Naive thymus-derived CD8-positive, alpha-beta T cell (primary cell): Measurements from ENCODE around the gene TSPAN5. TPM values are rescaled to one million over a fixed set of nuclear protein-coding genes. Genes with fewer than 3 reads are reported as not detected.

ENCODE experiments used
- ATAC-seq, 2 donors: fragments of 150-1000 bp; cut with Tn5 transposase in 1 of 2; sonication (Bioruptor Pico), chemical (Tn5 transposase) in 1 of 2; 1 replicate in 1 of 2; 2 replicates in 1 of 2; pipeline ENCODE4 v1.10.0; 2021; ENCODE audit warnings: mild to moderate bottlenecking in 2 of 2, moderate library complexity in 2 of 2
- POLR2A ChIA-PET: fragments of 350-600 bp; sonication (Branson Sonifier 250); formaldehyde crosslinking; loops from one replicate; lab custom pipeline; 2021; ENCODE audit warnings: antibody characterized with exemption; lab: Charles Lee
- DNase-seq, 10 donors: peaks; one replicate each; pipeline versions ENCODE4 v3.0.0 to v3.0.0-alpha.2; 2020 to 2022
- H3K27ac Mint-ChIP-seq, 10 donors: one replicate each; pipeline ENCODE4 v1.8.0; 2020 to 2022; ENCODE audit warnings: mild to moderate bottlenecking in 10 of 10, mixed read lengths in 10 of 10, moderate library complexity in 4 of 10, inconsistent platforms in 1 of 10
- H3K27me3 Mint-ChIP-seq, 5 donors: one replicate each; pipeline ENCODE4 v1.8.0; 2021 to 2022; ENCODE audit warnings: mixed read lengths in 5 of 5
- H3K36me3 Mint-ChIP-seq, 3 donors: one replicate each; pipeline ENCODE4 v1.8.0; 2020 to 2022; ENCODE audit warnings: mixed read lengths in 3 of 3, mild to moderate bottlenecking in 2 of 3, inconsistent platforms in 1 of 3
- H3K4me1 Mint-ChIP-seq, 4 donors: one replicate each; pipeline ENCODE4 v1.8.0; 2021 to 2022; ENCODE audit warnings: mixed read lengths in 4 of 4
- H3K4me3 Mint-ChIP-seq, 10 donors: one replicate each; pipeline ENCODE4 v1.8.0; 2020 to 2022; ENCODE audit warnings: mild to moderate bottlenecking in 10 of 10, mixed read lengths in 10 of 10, moderate library complexity in 6 of 10, inconsistent platforms in 1 of 10
- H3K9me3 Mint-ChIP-seq, 9 donors: one replicate each; pipeline ENCODE4 v1.8.0; 2020 to 2022; ENCODE audit warnings: mixed read lengths in 9 of 9, mild to moderate bottlenecking in 3 of 9, inconsistent platforms in 1 of 9, moderate library complexity in 1 of 9
- polyA plus RNA-seq, 3 donors: library from polyadenylated mRNA; unstranded; fragments of 300-500 nt; fragmentation: Illumina TruSeq; gene quantifications; one replicate each; pipeline ENCODE4 v1.2.3, GENCODE V29; 2021
- total RNA-seq, 8 experiments: library from RNA in 2 of 8; stranded (reverse) in 2 of 8; gene quantifications; one replicate each; pipeline ENCODE4 v1.2.3 and lab custom pipeline; 2021 to 2026

The TSPAN5 gene
- total and polyA plus RNA-seq, 5 experiments from 2014 or later, result 5.0 to 13.9 (median 5.9) TPM

DNA sequence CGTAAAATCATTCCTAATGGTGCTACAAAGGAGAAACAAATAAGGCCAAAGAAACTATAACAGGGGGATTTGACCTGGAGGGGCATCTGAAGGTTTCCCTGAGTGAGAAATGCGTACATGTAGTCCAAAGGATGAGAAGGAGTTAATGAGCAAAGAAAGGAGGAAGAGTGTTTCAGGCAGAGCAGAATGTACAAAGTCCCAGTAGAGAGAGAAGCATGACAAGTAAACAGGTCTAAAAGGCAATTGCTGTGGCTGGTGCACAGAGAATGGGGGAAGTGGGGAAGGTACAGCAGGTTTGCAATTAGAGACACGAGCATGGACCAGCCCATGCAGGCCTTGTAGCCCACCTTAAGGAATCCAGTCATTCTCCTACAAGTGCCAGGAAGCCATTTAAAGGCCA is 145.5 kb downstream of the TSPAN5 start:
- Mint-ChIP-seq H3K4me1 (peaks cover 10 to 34% (median 18%) of the 10 kb centered on the region in 4 donors), H3K27ac (peak overlapping the region in 2 of 10 donors; percentile 0 to 45), H3K27me3 (no peaks in the 10 kb centered on the region), H3K36me3 (peaks cover 0 to 11% (median 9%) of the 10 kb centered on the region in 3 donors), H3K4me3 (no peak overlapping the region), H3K9me3 (peaks cover 0 to 9% (median 0%) of the 10 kb centered on the region in 9 donors)
- ATAC-seq, result no peak
- no peak for DNase-seq
- POLR2A ChIA-PET, result no interaction called here

DNA sequence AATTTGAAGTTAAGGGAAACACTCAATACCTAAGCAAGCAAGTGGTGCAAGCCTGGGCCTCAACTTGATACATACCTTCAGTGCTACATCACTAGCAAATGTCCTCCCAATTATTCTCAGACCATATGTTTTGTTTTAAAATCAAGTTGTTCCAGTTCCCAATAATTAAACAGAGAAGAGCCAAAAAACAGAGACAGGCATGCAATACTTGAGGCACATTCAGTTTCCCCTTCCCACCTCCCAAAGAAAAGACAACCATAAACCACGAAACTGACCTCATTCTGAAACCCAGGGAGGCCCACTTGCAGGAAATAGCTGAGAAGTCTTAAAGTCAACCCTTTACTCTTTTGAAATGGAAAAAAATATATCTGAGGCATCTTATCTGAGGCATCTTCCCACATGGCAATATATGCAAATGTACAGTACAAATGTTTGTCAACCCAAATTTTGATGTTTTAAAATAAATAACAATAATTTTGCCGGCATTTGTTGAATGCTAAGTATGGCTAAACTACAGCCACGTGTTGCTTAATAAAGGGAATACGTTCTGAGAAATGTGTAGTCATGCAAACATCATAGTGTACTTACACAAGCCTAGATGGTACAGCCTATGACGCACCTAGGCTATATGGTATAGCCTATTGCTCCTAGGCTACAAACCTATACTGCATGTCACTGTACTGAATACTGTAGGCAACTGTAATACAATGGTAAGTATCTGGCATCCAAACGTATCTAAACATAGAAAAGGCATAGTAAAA is 147.5 kb downstream of the TSPAN5 start:
- H3K4me1 Mint-ChIP-seq, result peaks cover 10 to 32% (median 17%) of the 10 kb centered on the region in 4 donors
- H3K4me3 Mint-ChIP-seq, result no peak overlapping the region
- no peaks in the 10 kb centered on the region for H3K27me3 Mint-ChIP-seq
- peaks cover 0 to under 1% (median 0%) of the 10 kb centered on the region in 9 donors for H3K9me3 Mint-ChIP-seq
- DNase-seq (no peak), ATAC-seq (no peak)
- no peak overlapping the region for H3K27ac Mint-ChIP-seq
- H3K36me3 Mint-ChIP-seq, result peaks cover 0 to 1% (median 0%) of the 10 kb centered on the region in 3 donors
- POLR2A ChIA-PET, result no interaction called here

DNA sequence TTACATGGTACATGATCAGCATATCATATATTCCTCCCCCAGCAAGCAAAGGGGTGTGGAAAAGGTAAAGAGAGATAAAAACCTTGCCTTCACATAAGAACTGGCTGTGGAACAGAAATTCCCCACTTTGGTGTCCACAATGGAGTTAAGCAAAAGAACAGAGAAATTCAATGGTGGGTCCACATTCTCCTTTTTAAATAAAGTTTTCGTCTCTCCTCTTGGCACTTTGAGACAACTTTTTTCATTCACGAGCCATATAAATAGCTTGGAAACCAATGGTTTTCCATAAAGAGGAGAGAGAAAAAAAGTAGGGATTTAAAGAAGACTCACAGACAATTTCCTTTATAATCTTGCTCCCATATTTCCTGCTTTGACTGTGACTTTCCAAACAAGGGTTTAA is 148.1 kb downstream of the TSPAN5 start:
- H3K36me3 Mint-ChIP-seq, result peaks cover 0 to 2% (median 1%) of the 10 kb centered on the region in 3 donors
- no peaks in the 10 kb centered on the region for H3K9me3 Mint-ChIP-seq
- ATAC-seq (no peak), DNase-seq (no peak)
- no peak overlapping the region for H3K4me3 Mint-ChIP-seq
- no peaks in the 10 kb centered on the region for H3K27me3 Mint-ChIP-seq
- peak overlapping the region in 1 of 10 donors; percentile 7 for H3K27ac Mint-ChIP-seq
- H3K4me1 Mint-ChIP-seq, result peaks cover 10 to 26% (median 14%) of the 10 kb centered on the region in 4 donors
- POLR2A ChIA-PET, result no interaction called here

DNA sequence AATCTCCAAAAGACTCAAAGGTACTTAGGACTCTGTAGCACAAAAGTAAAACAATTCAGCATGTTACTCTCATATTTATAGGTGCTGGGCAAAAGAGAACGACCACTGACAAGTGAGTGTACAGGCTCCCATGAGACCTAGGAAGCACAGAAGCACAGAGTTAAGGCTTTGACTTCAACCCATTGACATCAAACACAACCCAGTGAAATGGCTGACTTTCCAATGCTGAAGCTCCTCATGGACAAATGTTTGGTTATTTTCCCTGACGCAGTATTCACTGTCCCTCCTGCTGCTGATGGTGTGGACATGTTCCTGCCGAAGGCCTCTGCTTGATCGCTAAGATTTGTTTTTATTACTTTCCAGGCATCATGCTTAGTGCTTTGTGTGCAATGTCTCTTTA is 148.7 kb downstream of the TSPAN5 start:
- H3K36me3 Mint-ChIP-seq, result peaks cover 2 to 6% (median 4%) of the 10 kb centered on the region in 3 donors
- H3K9me3 Mint-ChIP-seq, result no peaks in the 10 kb centered on the region
- no peak for DNase-seq
- no peak for ATAC-seq
- no peak overlapping the region for H3K4me3 Mint-ChIP-seq
- POLR2A ChIA-PET, result no interaction called here
- H3K27ac Mint-ChIP-seq, result peak overlapping the region in 1 of 10 donors; percentile 7
- H3K27me3 Mint-ChIP-seq, result no peaks in the 10 kb centered on the region
- H3K4me1 Mint-ChIP-seq, result peaks cover 9 to 20% (median 13%) of the 10 kb centered on the region in 4 donors

DNA sequence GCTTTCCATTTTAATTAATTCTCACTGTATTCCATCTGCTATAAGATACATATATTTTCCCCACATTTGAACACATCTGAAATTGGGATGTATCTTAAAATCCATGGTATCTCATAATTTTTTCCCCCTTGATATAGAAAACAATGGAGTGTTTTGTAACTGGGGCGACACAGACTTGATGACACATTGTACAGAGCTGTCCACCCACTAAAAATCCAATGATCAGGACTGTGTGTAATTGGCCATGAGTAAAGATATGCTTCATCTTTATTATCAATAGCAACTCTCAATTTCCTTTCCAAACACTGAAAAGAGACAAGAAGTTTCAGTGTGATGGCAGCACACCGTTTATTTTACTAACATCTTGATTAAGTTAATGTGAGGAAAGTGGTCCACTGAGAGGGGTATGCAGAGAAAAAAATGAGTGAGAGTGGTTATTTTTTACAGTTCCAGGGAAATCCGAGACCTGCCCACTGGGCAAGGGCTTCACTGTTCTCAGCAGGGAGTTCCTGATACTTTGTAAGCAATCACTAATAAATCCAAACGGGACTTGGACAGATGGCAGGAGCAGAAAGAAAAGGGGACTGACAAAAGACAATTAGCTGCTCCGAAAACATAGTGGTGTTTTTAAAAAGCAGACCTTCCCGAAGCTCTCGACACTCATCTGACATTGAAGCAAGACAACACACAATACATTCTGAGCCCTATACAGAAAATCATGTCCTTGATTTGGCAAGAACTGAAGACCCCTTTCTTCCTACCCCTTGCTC is 149.4 kb downstream of the TSPAN5 start:
- Mint-ChIP-seq H3K27ac (peak overlapping the region in 1 of 10 donors; percentile 7), H3K36me3 (peaks cover 2 to 6% (median 4%) of the 10 kb centered on the region in 3 donors), H3K27me3 (no peaks in the 10 kb centered on the region), H3K9me3 (no peaks in the 10 kb centered on the region), H3K4me1 (peaks cover 9 to 16% (median 13%) of the 10 kb centered on the region in 4 donors), H3K4me3 (no peak overlapping the region)
- DNase-seq, result no peak
- POLR2A ChIA-PET, result no interaction called here
- no peak for ATAC-seq

DNA sequence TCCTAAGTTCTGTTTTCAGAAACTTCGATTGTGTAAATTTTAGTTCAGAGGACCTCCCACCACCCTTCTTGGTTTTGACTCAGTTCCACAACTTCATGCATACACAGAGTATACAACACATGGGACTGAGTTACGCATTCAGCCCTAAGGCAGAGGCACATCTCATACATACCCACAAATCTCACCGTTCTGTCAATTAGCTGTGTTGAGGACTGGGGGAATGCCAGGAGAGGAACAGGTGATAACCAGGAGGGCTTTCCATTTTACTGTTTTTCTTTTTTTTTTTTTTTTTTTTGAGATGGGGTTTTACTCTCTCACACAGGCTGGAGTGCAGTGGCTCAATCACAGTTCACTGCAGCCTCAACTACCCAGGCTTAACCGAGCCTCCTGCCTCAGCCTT is 150.2 kb downstream of the TSPAN5 start:
- DNase-seq, result no peak
- H3K4me3 Mint-ChIP-seq, result no peak overlapping the region
- peaks cover 2 to 6% (median 6%) of the 10 kb centered on the region in 3 donors for H3K36me3 Mint-ChIP-seq
- ATAC-seq, result no peak
- H3K27me3 Mint-ChIP-seq, result no peaks in the 10 kb centered on the region
- POLR2A ChIA-PET, result no interaction called here
- H3K9me3 Mint-ChIP-seq, result no peaks in the 10 kb centered on the region
- H3K27ac Mint-ChIP-seq, result no peak overlapping the region
- H3K4me1 Mint-ChIP-seq, result peaks cover 9 to 15% (median 12%) of the 10 kb centered on the region in 4 donors

DNA sequence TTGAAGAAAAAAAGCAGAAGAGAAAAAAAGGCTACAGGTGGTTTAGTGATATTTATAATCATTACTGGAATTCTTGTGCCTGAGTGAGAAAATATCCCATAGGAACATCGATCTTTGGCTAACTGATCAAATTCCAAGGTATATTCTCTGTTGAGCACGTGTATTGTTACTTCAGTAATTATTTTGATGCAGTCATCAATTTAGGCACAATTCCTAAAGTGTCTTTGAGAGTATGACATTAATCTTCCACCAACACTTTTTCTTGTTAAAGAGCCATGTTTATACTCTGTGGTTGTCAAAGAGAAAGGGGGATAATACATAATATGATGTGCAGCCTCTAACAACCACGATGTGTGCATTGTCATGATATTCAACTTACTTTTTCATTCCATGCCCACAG is 151.1 kb downstream of the TSPAN5 start:
- peaks cover 8 to 9% (median 8%) of the 10 kb centered on the region in 4 donors for H3K4me1 Mint-ChIP-seq
- POLR2A ChIA-PET, result no interaction called here
- no peak overlapping the region for H3K4me3 Mint-ChIP-seq
- H3K27me3 Mint-ChIP-seq, result no peaks in the 10 kb centered on the region
- no peak for DNase-seq
- ATAC-seq, result no peak
- H3K9me3 Mint-ChIP-seq, result no peaks in the 10 kb centered on the region
- no peak overlapping the region for H3K27ac Mint-ChIP-seq
- peaks cover 6 to 9% (median 6%) of the 10 kb centered on the region in 3 donors for H3K36me3 Mint-ChIP-seq

DNA sequence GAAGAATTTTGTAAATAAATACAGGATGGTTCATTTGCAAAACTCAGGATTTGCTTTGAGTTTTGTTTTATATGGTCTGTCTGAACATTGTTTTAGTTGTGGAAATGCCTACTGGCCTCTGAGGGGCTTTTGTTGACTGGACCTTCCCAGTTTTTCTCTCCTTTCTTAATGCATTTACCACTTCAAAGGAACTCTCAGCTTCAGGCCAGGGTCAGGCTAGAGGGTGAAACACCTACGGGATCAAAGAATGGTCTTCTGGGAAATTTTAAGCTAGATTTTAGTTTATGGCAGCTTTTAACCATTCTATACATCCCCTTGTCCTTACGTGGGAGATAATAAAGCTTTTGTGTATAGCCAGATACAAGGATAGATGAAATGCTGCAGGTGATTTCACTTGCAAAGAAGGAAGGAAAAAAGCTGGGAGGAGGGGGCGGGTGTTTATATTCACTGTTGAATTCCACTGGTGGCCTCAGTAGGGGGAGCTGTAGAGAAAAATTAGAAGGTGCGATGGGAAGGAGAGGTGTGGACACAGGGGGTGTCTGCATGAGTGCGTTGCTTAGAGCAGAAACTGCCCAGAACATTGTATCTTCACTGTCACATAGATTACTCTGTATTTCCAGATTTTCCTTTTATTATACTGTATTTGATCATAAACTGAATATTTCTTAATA is 151.8 kb downstream of the TSPAN5 start:
- ATAC-seq, result no peak
- no peak for DNase-seq
- Mint-ChIP-seq H3K36me3 (peaks cover 6 to 9% (median 6%) of the 10 kb centered on the region in 3 donors), H3K9me3 (peaks cover 0 to 3% (median 0%) of the 10 kb centered on the region in 9 donors), H3K4me3 (no peak overlapping the region), H3K4me1 (peaks cover 8 to 12% (median 9%) of the 10 kb centered on the region in 4 donors), H3K27ac (no peak overlapping the region), H3K27me3 (no peaks in the 10 kb centered on the region)
- POLR2A ChIA-PET, result no interaction called here

DNA sequence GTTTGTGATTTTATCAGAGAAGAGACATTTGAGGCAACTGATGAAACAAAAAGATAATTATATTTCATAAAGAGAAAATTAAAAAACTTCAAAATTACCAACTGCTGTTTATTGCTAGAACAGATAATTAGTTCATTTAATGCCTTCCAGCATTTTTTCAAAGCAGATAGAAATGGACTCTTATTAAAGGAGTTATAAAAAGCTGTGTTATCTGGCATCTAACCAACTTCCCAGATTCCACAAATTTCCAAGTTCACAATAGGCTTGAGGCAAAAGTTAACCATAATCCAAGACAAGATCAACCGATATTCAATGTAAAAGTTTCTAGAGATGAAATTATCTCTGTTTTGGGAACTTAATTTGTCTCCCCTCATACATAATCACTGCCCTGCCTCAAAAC is 152.4 kb downstream of the TSPAN5 start:
- peaks cover 6 to 9% (median 6%) of the 10 kb centered on the region in 3 donors for H3K36me3 Mint-ChIP-seq

DNA sequence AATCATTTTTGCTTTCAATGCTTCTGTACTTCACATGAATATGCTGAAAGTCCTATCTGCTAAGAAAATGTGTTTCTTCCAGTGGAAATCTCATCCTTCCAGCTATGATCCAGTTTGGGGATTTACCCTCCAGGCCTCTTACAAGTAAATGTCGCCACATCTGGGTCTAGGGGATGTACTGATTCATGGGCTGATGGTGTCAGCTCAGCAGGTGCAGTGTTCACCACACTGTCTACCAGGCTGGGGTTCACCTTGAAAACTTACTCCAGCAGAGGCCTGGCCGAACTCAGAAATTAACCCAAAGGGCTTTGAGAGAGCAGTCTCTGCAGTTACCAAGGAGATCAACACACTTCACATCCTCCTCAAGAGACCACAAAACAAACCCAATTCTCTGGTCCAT is 154.3 kb downstream of the TSPAN5 start:
- Mint-ChIP-seq H3K9me3 (peaks cover 0 to 6% (median 0%) of the 10 kb centered on the region in 9 donors), H3K4me3 (no peak overlapping the region), H3K27ac (no peak overlapping the region), H3K36me3 (peaks cover 6 to 9% (median 6%) of the 10 kb centered on the region in 3 donors), H3K27me3 (no peaks in the 10 kb centered on the region), H3K4me1 (peaks cover 0 to 8% (median 0%) of the 10 kb centered on the region in 4 donors)
- DNase-seq, result no peak
- POLR2A ChIA-PET, result no interaction called here
- no peak for ATAC-seq

More for the DNA sequence above, 152.4 kb downstream of the TSPAN5 start:
- Mint-ChIP-seq H3K27me3 (no peaks in the 10 kb centered on the region), H3K4me1 (peaks cover 5 to 12% (median 5%) of the 10 kb centered on the region in 4 donors), H3K9me3 (peaks cover 0 to 6% (median 0%) of the 10 kb centered on the region in 9 donors), H3K4me3 (no peak overlapping the region), H3K27ac (no peak overlapping the region)
- no peak for ATAC-seq
- POLR2A ChIA-PET, result no interaction called here
- DNase-seq, result no peak

DNA sequence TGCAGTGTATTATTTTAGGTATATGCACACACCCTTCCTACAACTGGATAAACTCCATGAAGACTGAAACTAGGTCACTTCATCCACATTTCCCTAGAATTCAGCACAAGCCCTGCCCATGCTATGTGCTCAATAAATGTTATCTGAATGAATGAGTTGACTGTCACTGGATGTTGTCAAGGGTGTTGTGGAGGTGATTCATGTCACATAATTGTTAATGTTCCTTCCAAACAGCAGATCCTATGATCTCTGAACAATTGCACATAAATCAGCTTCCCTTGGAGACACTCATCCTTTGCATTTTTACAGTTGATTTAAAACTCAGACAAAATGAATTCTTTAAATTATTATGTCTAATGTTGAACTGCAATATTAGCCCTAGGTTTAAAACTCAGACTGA is 154.7 kb downstream of the TSPAN5 start:
- H3K36me3 Mint-ChIP-seq, result peaks cover 6 to 9% (median 6%) of the 10 kb centered on the region in 3 donors

DNA sequence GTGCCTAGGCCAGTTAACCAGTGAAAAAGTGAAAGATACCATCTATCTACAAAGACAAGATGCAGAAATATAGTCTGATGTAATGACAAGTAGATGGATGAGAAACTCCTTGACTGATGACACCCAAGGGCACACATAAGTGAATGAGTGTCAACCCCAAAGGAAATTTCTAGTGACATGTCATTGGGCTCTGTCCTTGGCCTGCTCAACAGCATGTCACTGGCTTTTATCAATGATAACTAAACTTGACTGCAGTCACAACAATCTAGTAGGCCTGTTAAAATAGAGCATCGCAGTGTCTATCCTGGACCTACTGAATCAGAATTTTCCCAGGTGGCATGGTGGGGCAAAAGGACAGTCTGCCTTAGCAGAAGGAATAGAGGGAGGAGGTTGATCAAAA is 155.8 kb downstream of the TSPAN5 start:
- no peak overlapping the region for H3K27ac Mint-ChIP-seq
- H3K9me3 Mint-ChIP-seq, result peaks cover 0 to 6% (median 0%) of the 10 kb centered on the region in 9 donors
- no peaks in the 10 kb centered on the region for H3K27me3 Mint-ChIP-seq
- H3K36me3 Mint-ChIP-seq, result peaks cover 6 to 9% (median 6%) of the 10 kb centered on the region in 3 donors
- peaks cover 2 to 9% (median 5%) of the 10 kb centered on the region in 4 donors for H3K4me1 Mint-ChIP-seq
- no peak overlapping the region for H3K4me3 Mint-ChIP-seq
- POLR2A ChIA-PET, result no interaction called here
- DNase-seq (no peak), ATAC-seq (no peak)

More for the DNA sequence above, 154.7 kb downstream of the TSPAN5 start:
- Mint-ChIP-seq H3K4me3 (no peak overlapping the region), H3K27ac (no peak overlapping the region), H3K9me3 (peaks cover 0 to 6% (median 0%) of the 10 kb centered on the region in 9 donors), H3K4me1 (peaks cover 0 to 8% (median 1%) of the 10 kb centered on the region in 4 donors), H3K27me3 (no peaks in the 10 kb centered on the region)
- DNase-seq, result no peak
- no peak for ATAC-seq
- POLR2A ChIA-PET, result interaction anchor here (0.6 kb wide), 1 partner anchor 575 kb away, joined by 3 read pairs; no protein-coding TSS in a partner anchor
